ENCODE results near the gene OAS1. TPM values are rescaled to one million over a fixed set of nuclear protein-coding genes. Genes with fewer than 3 reads are reported as not detected.

Gene OAS1
- total and polyA plus RNA-seq, 2 of the 8 experiments (the other 6 are each of a cell fraction or from before 2014, with no cell fraction given): 0.23 TPM; not detected in 1

- no peak overlapping the region for H2BK12ac ChIP-seq (ENCODE audit: low read depth, low read length)
- H3K56ac ChIP-seq (replicated peaks; ENCODE audit: insufficient read length, low read depth, low read length): no peak overlapping the region
- H3K14ac ChIP-seq (ENCODE audit: insufficient read length): no peak overlapping the region
- no peaks in the 10 kb centered on the region; a peak in 1 of 7 replicates for H3K27me3 ChIP-seq (replicated peaks in 1 of 4; ENCODE audit: control insufficient read depth in 3 of 4, extremely low read depth in 1 of 4, insufficient read depth in 3 of 4, low read length in 3 of 4)
- no peaks in the 10 kb centered on the region for H3K79me2 ChIP-seq (ENCODE audit: control insufficient read depth in 1 of 2, insufficient read depth in 2 of 2, low read length in 2 of 2)
- ChIA-PET CTCF (ENCODE audit: partially characterized antibody) (interaction anchor here (0.6 to 2.7 kb wide), 4 partner anchors 10 to 366 kb away, joined by 3 to 14 read pairs (median 4); no protein-coding TSS in a partner anchor), POLR2A (ENCODE audit: partially characterized antibody) (no interaction called here)
- no peak overlapping the region for H3K4ac ChIP-seq (replicated peaks; ENCODE audit: insufficient read length, low read depth, low read length)
- H3K23ac ChIP-seq (ENCODE audit: insufficient read length): no peak overlapping the region
- H2BK20ac ChIP-seq (ENCODE audit: low read length): no peak overlapping the region
- H3K9ac ChIP-seq (replicated peaks in 1 of 4; ENCODE audit: extremely low read depth in 1 of 4, low read depth in 3 of 4, low read length in 3 of 4): no peak overlapping the region
- H2BK120ac ChIP-seq (replicated peaks; ENCODE audit: low read depth, low read length): no peak overlapping the region
- WGBS, 2 experiments (ENCODE audit: extremely low coverage in 1 of 2, insufficient coverage in 1 of 2, insufficient read length in 1 of 2, insufficient replicate concordance in 2 of 2, low coverage in 1 of 2, low lambda C conversion rate in 2 of 2, missing lambda C conversion rate in 1 of 2): 92% methylated on average over 10 of the region's 11 CpGs; no CpG with 5 or more reads in 1 of the 2 experiments
- H3K9me3 ChIP-seq (ENCODE audit: insufficient read depth in 2 of 2, low read depth in 1 of 2, low read length in 1 of 2): no peaks in the 10 kb centered on the region
- H2BK5ac ChIP-seq (ENCODE audit: low read depth, low read length): no peak overlapping the region
- H3K4me2 ChIP-seq (ENCODE audit: insufficient read depth in 1 of 2, low read depth in 2 of 2, low read length in 2 of 2): no peak overlapping the region
- H3K4me1 ChIP-seq (replicated peaks in 1 of 4; ENCODE audit: control insufficient read depth in 3 of 4, insufficient read depth in 4 of 4, low read length in 3 of 4): no peaks in the 10 kb centered on the region; a peak in 1 of 7 replicates
- H4K91ac ChIP-seq (replicated peaks; ENCODE audit: insufficient read length, low read length): no peak overlapping the region
- H4K5ac ChIP-seq (ENCODE audit: insufficient read length, low read depth, low read length): no peak overlapping the region
- no peak overlapping the region for H3K18ac ChIP-seq (ENCODE audit: extremely low read depth, low read length)
- no peaks in the 10 kb centered on the region for H3K23me2 ChIP-seq (ENCODE audit: low read depth, low read length)
- no peak overlapping the region for H2BK15ac ChIP-seq (ENCODE audit: low read length)
- H3K27ac ChIP-seq (ENCODE audit: low read depth, low read length): no peak overlapping the region
- no peaks in the 10 kb centered on the region for H4K20me1 ChIP-seq (replicated peaks in 1 of 2; ENCODE audit: control insufficient read depth in 1 of 2, insufficient read depth in 2 of 2, low read length in 2 of 2)
- no peak overlapping the region for H3K4me3 ChIP-seq (ENCODE audit: extremely low read depth in 1 of 4, insufficient read depth in 2 of 4, low read depth in 3 of 4, low read length in 4 of 4)
- no peaks in the 10 kb centered on the region for H3K36me3 ChIP-seq (ENCODE audit: control insufficient read depth in 2 of 4, insufficient read depth in 4 of 4, low read length in 3 of 4)
- no peak for FAIRE-seq
- H2AFZ ChIP-seq (ENCODE audit: low read length): no peak overlapping the region
- H3K79me1 ChIP-seq (ENCODE audit: low read depth, low read length): no peaks in the 10 kb centered on the region
- no peak overlapping the region for H2AK5ac ChIP-seq (ENCODE audit: low read depth, low read length)
- no peak overlapping the region for H4K8ac ChIP-seq (ENCODE audit: extremely low read depth, insufficient read depth, low read length)
- no peak for DNase-seq (ENCODE audit: low read depth in 1 of 2, low spot score in 2 of 2)
- no peak for TF ChIP-seq RFX5 (IDR thresholded peaks at IDR 0.05; ENCODE audit: borderline replicate concordance, low read depth, low read length)
- TF ChIP-seq YY1 (IDR thresholded peaks at IDR 0.05; ENCODE audit: low read depth, low read length): no peak
- no peak for TF ChIP-seq SIN3A (conservative IDR thresholded peaks at IDR 0.05 in 1 of 2, IDR thresholded peaks at IDR 0.05 in 1 of 2; ENCODE audit: low read depth in 1 of 2, low read length in 2 of 2)
- no peak for TF ChIP-seq KDM1A (IDR thresholded peaks at IDR 0.05; ENCODE audit: borderline replicate concordance, low read length)
- no peak for TF ChIP-seq HDAC6 (IDR thresholded peaks at IDR 0.05; ENCODE audit: low read depth, low read length)
- no peak for TF ChIP-seq CHD1 (IDR thresholded peaks at IDR 0.05; ENCODE audit: low read depth, low read length)
- TF ChIP-seq RXRA (IDR thresholded peaks at IDR 0.05; ENCODE audit: insufficient read depth, low read depth, low read length): no peak
- no peak for TF ChIP-seq GABPA (IDR thresholded peaks at IDR 0.05; ENCODE audit: borderline replicate concordance, insufficient read depth, low read length)
- TF ChIP-seq SIRT6 (IDR thresholded peaks at IDR 0.05; ENCODE audit: low read length): no peak
- TF ChIP-seq SP1 (IDR thresholded peaks at IDR 0.05; ENCODE audit: low read depth, low read length): no peak
- no peak for TF ChIP-seq ATF2 (IDR thresholded peaks at IDR 0.05; ENCODE audit: low read length)
Measured at GRCh38 chr12:112862636-112863290, 44.0 kb upstream of the OAS1 start.
